GM13977 (cell line): ENCODE measurements around the gene NTSR1.

Source experiments
- DNase-seq: peaks from one replicate; pipeline ENCODE4 v3.0.0; 2012; ENCODE audit warnings: low spot score
- CTCF ChIP-seq: IDR thresholded peaks from 2 replicates; pipeline ENCODE4 v1.5.1; 2012; ENCODE audit warnings: mild to moderate bottlenecking, control low read depth; ENCODE audit not compliant: insufficient read depth; ENCODE audit errors: extremely low read depth, missing control alignments
- in situ Hi-C: fragments of 300-500 bp; cut with MboI; formaldehyde crosslinking; loops from one replicate; pipeline ENCODE4 v1.12.0; 2022; ENCODE audit warnings: low sequenced_read_pairs, low pct_unique_long_range_greater_than_20kb, mixed read lengths, inconsistent platforms; ENCODE audit not compliant: unreplicated experiment

Gene NTSR1

GRCh38 chr20:62796699-62797491 is 88.3 kb downstream of the NTSR1 start:
- DNase-seq: no peak
- in situ Hi-C loops: no loop called here
- TF ChIP-seq CTCF: no peak

GRCh38 chr20:62797671-62798532 is 89.3 kb downstream of the NTSR1 start:
- TF ChIP-seq CTCF: no peak
- DNase-seq: no peak
- in situ Hi-C loops: no loop called here

- DNase-seq: no peak
- no peak for TF ChIP-seq CTCF
- in situ Hi-C loops: no loop called here
Measured at GRCh38 chr20:62799036-62799435, 90.4 kb downstream of the NTSR1 start.

- no peak for DNase-seq
- in situ Hi-C loops: no loop called here
- no peak for TF ChIP-seq CTCF
Measured at GRCh38 chr20:62799459-62799858, 90.8 kb downstream of the NTSR1 start.

- DNase-seq: no peak
- in situ Hi-C loops: no loop called here
- no peak for TF ChIP-seq CTCF
Measured at GRCh38 chr20:62799873-62800272, 91.2 kb downstream of the NTSR1 start.

- in situ Hi-C loops: no loop called here
- TF ChIP-seq CTCF: no peak
- no peak for DNase-seq
Measured at GRCh38 chr20:62800314-62801259, 92.0 kb downstream of the NTSR1 start.
